HEK293 (cell line): Measurements from ENCODE around the gene OR7A17.

ENCODE experiments used
- CTCF ChIA-PET: fragments of 350-600 bp; formaldehyde crosslinking; extraction: SDS; loops from one replicate; lab custom pipeline; 2021; ENCODE audit warnings: antibody characterized with exemption; lab: Yijun Ruan, JAX
- POLR2A ChIA-PET: fragments of 300-600 bp; formaldehyde crosslinking; extraction: SDS; loops from one replicate; lab custom pipeline; 2020; ENCODE audit warnings: antibody characterized with exemption, inconsistent platforms; lab: Yijun Ruan, JAX
- H3K27ac ChIP-seq: fragments of 200-500 bp; sonication (Bioruptor generic); 2 replicates; pipeline ENCODE4 v1.5.1; 2014; ENCODE audit warnings: low read depth, low read length, control low read depth, inconsistent platforms; ENCODE audit errors: extremely low read depth
- H3K36me3 ChIP-seq, 2 experiments: fragments of 200-500 bp in 1 of 2; sonication (Bioruptor generic) in 1 of 2; 1 replicate in 1 of 2; 2 replicates in 1 of 2; pipeline ENCODE4 v1.5.1; 2014 to 2017; ENCODE audit warnings: inconsistent platforms in 2 of 2, low read length in 2 of 2; ENCODE audit not compliant: control insufficient read depth in 2 of 2, insufficient read depth in 1 of 2
- H3K4me1 ChIP-seq: fragments of 200-500 bp; sonication (Bioruptor generic); 2 replicates; pipeline ENCODE4 v1.5.1; 2014; ENCODE audit warnings: mild to moderate bottlenecking, low read length, inconsistent platforms; ENCODE audit not compliant: control insufficient read depth, insufficient read depth
- H3K4me3 ChIP-seq: 2 replicates; pipeline ENCODE4 v1.5.1; 2011; ENCODE audit warnings: low read depth, mild to moderate bottlenecking, control low read depth, low read length, moderate library complexity
- H3K9me3 ChIP-seq: fragments of 200-500 bp; sonication (Bioruptor generic); 2 replicates; pipeline ENCODE4 v1.5.1; 2014; ENCODE audit warnings: low read depth, low read length, inconsistent platforms; ENCODE audit not compliant: control insufficient read depth, insufficient read depth
- GLI2 ChIP-seq: fragments of 450-650 bp; formaldehyde crosslinking; IDR thresholded peaks from 2 replicates; pipeline ENCODE4; 2017; ENCODE audit warnings: missing biosample characterization, missing genetic modification characterization, low read depth, borderline replicate concordance
- IKZF3 ChIP-seq: fragments of 450-650 bp; IDR thresholded peaks from 2 replicates; pipeline ENCODE4 v1.5.0; 2018; ENCODE audit warnings: missing biosample characterization, mild to moderate bottlenecking, missing genetic modification characterization, moderate library complexity
- KLF10 ChIP-seq: fragments of 450-650 bp; IDR thresholded peaks from 2 replicates; pipeline ENCODE4 v1.5.1; 2018; ENCODE audit warnings: missing biosample characterization, mild to moderate bottlenecking, missing genetic modification characterization
- ZBTB21 ChIP-seq: fragments of 450-650 bp; formaldehyde crosslinking; IDR thresholded peaks from 2 replicates; pipeline ENCODE4 v1.5.1; 2017; ENCODE audit warnings: missing biosample characterization, missing genetic modification characterization
- ZBTB8A ChIP-seq: fragments of 450-650 bp; formaldehyde crosslinking; IDR thresholded peaks from 2 replicates; pipeline ENCODE4 v1.5.1; 2016; ENCODE audit warnings: missing biosample characterization, missing genetic modification characterization
- ZEB2 ChIP-seq: fragments of 450-650 bp; formaldehyde crosslinking; IDR thresholded peaks from 2 replicates; pipeline ENCODE4 v1.5.1; 2016; ENCODE audit warnings: missing biosample characterization, missing genetic modification characterization
- ZNF155 ChIP-seq: fragments of 450-650 bp; formaldehyde crosslinking; IDR thresholded peaks from 2 replicates; pipeline ENCODE4 v1.5.1; 2016; ENCODE audit warnings: missing biosample characterization, missing genetic modification characterization
- ZNF341 ChIP-seq: fragments of 450-650 bp; formaldehyde crosslinking; IDR thresholded peaks from 2 replicates; pipeline ENCODE4; 2016; ENCODE audit warnings: low read depth, missing biosample characterization, missing genetic modification characterization
- ZNF366 ChIP-seq: fragments of 450-650 bp; formaldehyde crosslinking; conservative IDR thresholded peaks from 2 replicates; pipeline ENCODE4 v1.5.1; 2016; ENCODE audit warnings: missing biosample characterization, missing genetic modification characterization
- ZNF404 ChIP-seq: fragments of 450-650 bp; formaldehyde crosslinking; IDR thresholded peaks from 2 replicates; pipeline ENCODE4 v1.5.1; 2017; ENCODE audit warnings: missing biosample characterization, missing genetic modification characterization
- ZNF423 ChIP-seq: fragments of 450-650 bp; formaldehyde crosslinking; IDR thresholded peaks from 2 replicates; pipeline ENCODE4 v1.5.1; 2016; ENCODE audit warnings: missing biosample characterization, missing genetic modification characterization
- ZNF433 ChIP-seq: fragments of 450-650 bp; formaldehyde crosslinking; IDR thresholded peaks from 2 replicates; pipeline ENCODE4 v1.5.1; 2016; ENCODE audit warnings: missing biosample characterization, missing genetic modification characterization, low read depth
- ZNF501 ChIP-seq: fragments of 450-650 bp; formaldehyde crosslinking; IDR thresholded peaks from 2 replicates; pipeline ENCODE4 v1.5.1; 2016; ENCODE audit warnings: missing biosample characterization, missing genetic modification characterization
- ZNF510 ChIP-seq: fragments of 450-650 bp; formaldehyde crosslinking; IDR thresholded peaks from 2 replicates; pipeline ENCODE4 v1.5.1; 2018; ENCODE audit warnings: mild to moderate bottlenecking, missing genetic modification characterization, missing biosample characterization; ENCODE audit not compliant: insufficient replicate concordance
- ZNF585B ChIP-seq: fragments of 450-650 bp; formaldehyde crosslinking; IDR thresholded peaks from 2 replicates; pipeline ENCODE4 v1.5.1; 2016; ENCODE audit warnings: missing biosample characterization, missing genetic modification characterization
- ZNF596 ChIP-seq: fragments of 450-650 bp; IDR thresholded peaks from 2 replicates; pipeline ENCODE4 v1.5.0; 2018; ENCODE audit warnings: missing biosample characterization, mild to moderate bottlenecking, missing genetic modification characterization, moderate library complexity
- ZNF747 ChIP-seq: fragments of 450-650 bp; formaldehyde crosslinking; IDR thresholded peaks from 2 replicates; pipeline ENCODE4 v1.5.1; 2016; ENCODE audit warnings: missing biosample characterization, missing genetic modification characterization
- ZNF776 ChIP-seq: fragments of 450-650 bp; formaldehyde crosslinking; IDR thresholded peaks from 2 replicates; pipeline ENCODE4 v1.5.0; 2017; ENCODE audit warnings: missing biosample characterization, missing genetic modification characterization, borderline replicate concordance
- ZNF791 ChIP-seq: fragments of 450-650 bp; formaldehyde crosslinking; IDR thresholded peaks from 2 replicates; pipeline ENCODE4 v1.5.1; 2016; ENCODE audit warnings: missing biosample characterization, missing genetic modification characterization
- ZNF792 ChIP-seq: fragments of 450-650 bp; formaldehyde crosslinking; IDR thresholded peaks from 2 replicates; pipeline ENCODE4 v1.5.1; 2016; ENCODE audit warnings: missing biosample characterization, missing genetic modification characterization
- TF ChIP-seq, protein P1 (sequence below): fragments of 450-650 bp; formaldehyde crosslinking; IDR thresholded peaks from 2 replicates; pipeline ENCODE4 v1.5.1; 2017; ENCODE audit warnings: missing biosample characterization, missing genetic modification characterization
- TF ChIP-seq, protein P2 (sequence below): fragments of 450-650 bp; formaldehyde crosslinking; IDR thresholded peaks from 2 replicates; pipeline ENCODE4 v1.5.1; 2016; ENCODE audit warnings: missing biosample characterization, missing genetic modification characterization
- TF ChIP-seq, protein P3 (sequence below): fragments of 450-650 bp; formaldehyde crosslinking; IDR thresholded peaks from 2 replicates; pipeline ENCODE4 v1.5.1; 2016; ENCODE audit warnings: missing biosample characterization, missing genetic modification characterization, low read depth
- TF ChIP-seq, protein P4 (sequence below): fragments of 450-650 bp; formaldehyde crosslinking; IDR thresholded peaks from 2 replicates; pipeline ENCODE4 v1.5.1; 2017; ENCODE audit warnings: missing biosample characterization, missing genetic modification characterization
- TF ChIP-seq, protein P5 (sequence below): fragments of 450-650 bp; formaldehyde crosslinking; IDR thresholded peaks from 2 replicates; pipeline ENCODE4 v1.5.1; 2016; ENCODE audit warnings: missing biosample characterization, missing genetic modification characterization, borderline replicate concordance
- TF ChIP-seq, protein P6 (sequence below): fragments of 450-650 bp; formaldehyde crosslinking; IDR thresholded peaks from 2 replicates; pipeline ENCODE4 v1.5.1; 2016; ENCODE audit warnings: missing biosample characterization, missing genetic modification characterization

Gene OR7A17

DNA sequence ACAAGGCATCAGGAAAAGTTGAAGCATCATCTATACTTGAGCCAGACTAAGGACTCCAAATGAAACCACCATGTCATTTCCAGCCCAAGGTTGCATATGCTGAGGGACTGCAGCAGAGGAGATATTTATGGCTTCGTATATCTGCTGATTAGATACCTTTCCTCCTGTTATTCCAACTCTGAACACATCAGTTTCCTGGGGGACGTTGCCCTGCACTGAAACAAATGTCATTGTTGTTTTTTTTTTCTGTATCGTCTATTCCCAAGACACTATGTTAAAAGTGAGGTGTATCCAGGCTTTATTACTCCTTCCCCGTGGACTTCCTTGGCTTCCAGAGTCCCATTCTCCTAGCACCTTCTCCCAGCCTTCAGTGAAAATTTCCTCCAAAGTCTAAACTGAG is at the start of gene OR7A17:
TSS of gene OR7A17 (minus strand) at position 101 of the 400 bp plus-strand sequence. CDS start 4,777 bp downstream, outside the sequence.
- Histone ChIP-seq H3K9me3 (no peaks in the 10 kb centered on the region), H3K27ac (no peak within 1 kb of the TSS), H3K4me3 (no peak within 1 kb of the TSS), H3K4me1 (no peaks in the 10 kb centered on the region), H3K36me3 (no peaks in the 10 kb centered on the region)
- CTCF ChIA-PET: interaction anchor here (0.7 to 2.9 kb wide), 4 partner anchors 15 to 313 kb away, joined by 3 to 17 read pairs (median 4); no protein-coding TSS in a partner anchor
- TF ChIP-seq KLF10 (tag by site-specific recombination) (no peak), ZEB2 (tag by site-specific recombination) (no peak), ZNF501 (tag by site-specific recombination) (no peak), ZNF585B (no peak), ZNF366 (tag by site-specific recombination) (no peak), ZNF433 (no peak), ZNF792 (tag by site-specific recombination) (no peak), ZNF747 (tag by site-specific recombination) (no peak), ZNF791 (tag by site-specific recombination) (no peak), ZBTB8A (tag by site-specific recombination) (no peak), ZNF423 (tag by site-specific recombination) (no peak), IKZF3 (no peak)
- TF ChIP-seq, protein P1, sequence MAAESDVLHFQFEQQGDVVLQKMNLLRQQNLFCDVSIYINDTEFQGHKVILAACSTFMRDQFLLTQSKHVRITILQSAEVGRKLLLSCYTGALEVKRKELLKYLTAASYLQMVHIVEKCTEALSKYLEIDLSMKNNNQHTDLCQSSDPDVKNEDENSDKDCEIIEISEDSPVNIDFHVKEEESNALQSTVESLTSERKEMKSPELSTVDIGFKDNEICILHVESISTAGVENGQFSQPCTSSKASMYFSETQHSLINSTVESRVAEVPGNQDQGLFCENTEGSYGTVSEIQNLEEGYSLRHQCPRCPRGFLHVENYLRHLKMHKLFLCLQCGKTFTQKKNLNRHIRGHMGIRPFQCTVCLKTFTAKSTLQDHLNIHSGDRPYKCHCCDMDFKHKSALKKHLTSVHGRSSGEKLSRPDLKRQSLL (tag by site-specific recombination): no peak
- TF ChIP-seq, protein P2, sequence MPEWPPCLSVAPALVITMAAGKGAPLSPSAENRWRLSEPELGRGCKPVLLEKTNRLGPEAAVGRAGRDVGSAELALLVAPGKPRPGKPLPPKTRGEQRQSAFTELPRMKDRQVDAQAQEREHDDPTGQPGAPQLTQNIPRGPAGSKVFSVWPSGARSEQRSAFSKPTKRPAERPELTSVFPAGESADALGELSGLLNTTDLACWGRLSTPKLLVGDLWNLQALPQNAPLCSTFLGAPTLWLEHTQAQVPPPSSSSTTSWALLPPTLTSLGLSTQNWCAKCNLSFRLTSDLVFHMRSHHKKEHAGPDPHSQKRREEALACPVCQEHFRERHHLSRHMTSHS (tag by site-specific recombination): no peak
- TF ChIP-seq, all 188 proteins: peak for 0
- POLR2A ChIA-PET: no interaction called here

DNA sequence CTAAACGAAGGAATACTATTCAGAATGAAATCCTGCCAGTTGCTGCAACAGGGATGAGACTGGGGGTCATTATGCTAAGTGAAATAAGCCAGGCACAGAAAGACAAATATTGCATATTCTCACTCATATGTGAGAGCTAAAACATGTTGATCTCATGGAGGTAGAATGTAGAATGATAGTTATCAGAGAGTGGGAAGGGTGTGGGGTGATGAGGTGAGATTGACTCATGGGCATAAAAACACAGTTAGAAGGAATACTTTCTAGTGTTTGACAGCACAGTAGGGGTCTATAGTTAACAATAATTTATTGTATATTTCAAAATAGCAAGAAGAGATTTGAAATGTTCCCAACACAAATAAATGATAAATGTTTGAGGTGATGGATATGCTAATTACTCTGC is 47.6 kb upstream of the OR7A17 start:
- no peaks in the 10 kb centered on the region for H3K9me3 ChIP-seq
- H3K27ac ChIP-seq: no peak overlapping the region
- CTCF ChIA-PET: no interaction called here
- POLR2A ChIA-PET: no interaction called here
- H3K4me3 ChIP-seq: no peak overlapping the region
- H3K4me1 ChIP-seq: no peaks in the 10 kb centered on the region
- no peaks in the 10 kb centered on the region for H3K36me3 ChIP-seq
- no peak for TF ChIP-seq ZNF776
- TF ChIP-seq ZNF341: no peak
- TF ChIP-seq, protein P3, sequence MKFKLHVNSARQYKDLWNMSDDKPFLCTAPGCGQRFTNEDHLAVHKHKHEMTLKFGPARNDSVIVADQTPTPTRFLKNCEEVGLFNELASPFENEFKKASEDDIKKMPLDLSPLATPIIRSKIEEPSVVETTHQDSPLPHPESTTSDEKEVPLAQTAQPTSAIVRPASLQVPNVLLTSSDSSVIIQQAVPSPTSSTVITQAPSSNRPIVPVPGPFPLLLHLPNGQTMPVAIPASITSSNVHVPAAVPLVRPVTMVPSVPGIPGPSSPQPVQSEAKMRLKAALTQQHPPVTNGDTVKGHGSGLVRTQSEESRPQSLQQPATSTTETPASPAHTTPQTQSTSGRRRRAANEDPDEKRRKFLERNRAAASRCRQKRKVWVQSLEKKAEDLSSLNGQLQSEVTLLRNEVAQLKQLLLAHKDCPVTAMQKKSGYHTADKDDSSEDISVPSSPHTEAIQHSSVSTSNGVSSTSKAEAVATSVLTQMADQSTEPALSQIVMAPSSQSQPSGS: no peak
- TF ChIP-seq ZNF366 (tag by site-specific recombination): no peak
- TF ChIP-seq ZNF404 (tag by site-specific recombination): no peak
- TF ChIP-seq, protein P4, sequence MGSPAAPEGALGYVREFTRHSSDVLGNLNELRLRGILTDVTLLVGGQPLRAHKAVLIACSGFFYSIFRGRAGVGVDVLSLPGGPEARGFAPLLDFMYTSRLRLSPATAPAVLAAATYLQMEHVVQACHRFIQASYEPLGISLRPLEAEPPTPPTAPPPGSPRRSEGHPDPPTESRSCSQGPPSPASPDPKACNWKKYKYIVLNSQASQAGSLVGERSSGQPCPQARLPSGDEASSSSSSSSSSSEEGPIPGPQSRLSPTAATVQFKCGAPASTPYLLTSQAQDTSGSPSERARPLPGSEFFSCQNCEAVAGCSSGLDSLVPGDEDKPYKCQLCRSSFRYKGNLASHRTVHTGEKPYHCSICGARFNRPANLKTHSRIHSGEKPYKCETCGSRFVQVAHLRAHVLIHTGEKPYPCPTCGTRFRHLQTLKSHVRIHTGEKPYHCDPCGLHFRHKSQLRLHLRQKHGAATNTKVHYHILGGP (tag by site-specific recombination): no peak
- TF ChIP-seq ZNF596 (tag by site-specific recombination): no peak
- no peak for TF ChIP-seq ZNF155 (tag by site-specific recombination)
- TF ChIP-seq ZNF510 (tag by site-specific recombination): no peak
- TF ChIP-seq, protein P5, sequence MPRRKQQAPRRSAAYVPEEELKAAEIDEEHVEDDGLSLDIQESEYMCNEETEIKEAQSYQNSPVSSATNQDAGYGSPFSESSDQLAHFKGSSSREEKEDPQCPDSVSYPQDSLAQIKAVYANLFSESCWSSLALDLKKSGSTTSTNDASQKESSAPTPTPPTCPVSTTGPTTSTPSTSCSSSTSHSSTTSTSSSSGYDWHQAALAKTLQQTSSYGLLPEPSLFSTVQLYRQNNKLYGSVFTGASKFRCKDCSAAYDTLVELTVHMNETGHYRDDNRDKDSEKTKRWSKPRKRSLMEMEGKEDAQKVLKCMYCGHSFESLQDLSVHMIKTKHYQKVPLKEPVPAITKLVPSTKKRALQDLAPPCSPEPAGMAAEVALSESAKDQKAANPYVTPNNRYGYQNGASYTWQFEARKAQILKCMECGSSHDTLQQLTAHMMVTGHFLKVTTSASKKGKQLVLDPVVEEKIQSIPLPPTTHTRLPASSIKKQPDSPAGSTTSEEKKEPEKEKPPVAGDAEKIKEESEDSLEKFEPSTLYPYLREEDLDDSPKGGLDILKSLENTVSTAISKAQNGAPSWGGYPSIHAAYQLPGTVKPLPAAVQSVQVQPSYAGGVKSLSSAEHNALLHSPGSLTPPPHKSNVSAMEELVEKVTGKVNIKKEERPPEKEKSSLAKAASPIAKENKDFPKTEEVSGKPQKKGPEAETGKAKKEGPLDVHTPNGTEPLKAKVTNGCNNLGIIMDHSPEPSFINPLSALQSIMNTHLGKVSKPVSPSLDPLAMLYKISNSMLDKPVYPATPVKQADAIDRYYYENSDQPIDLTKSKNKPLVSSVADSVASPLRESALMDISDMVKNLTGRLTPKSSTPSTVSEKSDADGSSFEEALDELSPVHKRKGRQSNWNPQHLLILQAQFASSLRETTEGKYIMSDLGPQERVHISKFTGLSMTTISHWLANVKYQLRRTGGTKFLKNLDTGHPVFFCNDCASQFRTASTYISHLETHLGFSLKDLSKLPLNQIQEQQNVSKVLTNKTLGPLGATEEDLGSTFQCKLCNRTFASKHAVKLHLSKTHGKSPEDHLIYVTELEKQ: no peak
- no peak for TF ChIP-seq ZBTB21 (tag by site-specific recombination)
- TF ChIP-seq, protein P6, sequence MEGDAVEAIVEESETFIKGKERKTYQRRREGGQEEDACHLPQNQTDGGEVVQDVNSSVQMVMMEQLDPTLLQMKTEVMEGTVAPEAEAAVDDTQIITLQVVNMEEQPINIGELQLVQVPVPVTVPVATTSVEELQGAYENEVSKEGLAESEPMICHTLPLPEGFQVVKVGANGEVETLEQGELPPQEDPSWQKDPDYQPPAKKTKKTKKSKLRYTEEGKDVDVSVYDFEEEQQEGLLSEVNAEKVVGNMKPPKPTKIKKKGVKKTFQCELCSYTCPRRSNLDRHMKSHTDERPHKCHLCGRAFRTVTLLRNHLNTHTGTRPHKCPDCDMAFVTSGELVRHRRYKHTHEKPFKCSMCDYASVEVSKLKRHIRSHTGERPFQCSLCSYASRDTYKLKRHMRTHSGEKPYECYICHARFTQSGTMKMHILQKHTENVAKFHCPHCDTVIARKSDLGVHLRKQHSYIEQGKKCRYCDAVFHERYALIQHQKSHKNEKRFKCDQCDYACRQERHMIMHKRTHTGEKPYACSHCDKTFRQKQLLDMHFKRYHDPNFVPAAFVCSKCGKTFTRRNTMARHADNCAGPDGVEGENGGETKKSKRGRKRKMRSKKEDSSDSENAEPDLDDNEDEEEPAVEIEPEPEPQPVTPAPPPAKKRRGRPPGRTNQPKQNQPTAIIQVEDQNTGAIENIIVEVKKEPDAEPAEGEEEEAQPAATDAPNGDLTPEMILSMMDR: no peak
- TF ChIP-seq GLI2 (tag by site-specific recombination): no peak
